Measurements from ENCODE around the gene GNL3L. TPM values are rescaled to one million over a fixed set of nuclear protein-coding genes. Genes with fewer than 3 reads are reported as not detected.

GNL3L gene
- total and polyA plus RNA-seq, 8 donors = 19.0 to 30.7 (median 21.6) TPM

GRCh38 chrX:54602563-54602962 lies 72.5 kb downstream of the GNL3L start:
- no peak for TF ChIP-seq CTCF (IDR thresholded peaks at IDR 0.05)
- Histone ChIP-seq H3K9me3 (no peaks in the 10 kb centered on the region), H3K27ac (no peak overlapping the region), H3K36me3 (no peaks in the 10 kb centered on the region), H3K4me3 (no peak overlapping the region), H3K4me1 (no peaks in the 10 kb centered on the region), H3K27me3 (no peaks in the 10 kb centered on the region)
- ATAC-seq = no peak
- intact Hi-C loops (cut with DNase I) = no loop called here
- DNase-seq = no peak

Other genes with a start within 250 kb of the GNL3L start
- gene WNK3, start 172.2 kb upstream of the GNL3L start, total RNA-seq = 1 to 10 TPM; 1.3 to 1.7 TPM
- 1 to 10 TPM; 4.8 to 5.8 (median 5.4) TPM for gene WNK3, start 172.2 kb upstream of the GNL3L start, polyA plus RNA-seq (ENCODE audit: insufficient read length in 6 of 6)
- 10 to 100 TPM; 29.0 to 31.5 TPM for gene TSR2, start 89.8 kb upstream of the GNL3L start, total RNA-seq
- 10 to 100 TPM; 36.4 to 47.2 (median 44.3) TPM for gene TSR2, start 89.8 kb upstream of the GNL3L start, polyA plus RNA-seq (ENCODE audit: insufficient read length in 6 of 6)
- gene FGD1, start 34.0 kb upstream of the GNL3L start, total RNA-seq = 1 to 10 TPM; 5.3 to 6.4 TPM
- gene FGD1, start 34.0 kb upstream of the GNL3L start, polyA plus RNA-seq (ENCODE audit: insufficient read length in 6 of 6) = 10 to 100 TPM; 15.5 to 21.2 (median 18.2) TPM

Data from left lung (tissue), 10 donors.